GM23248 (cell line): ENCODE measurements around the gene DCANP1.

Experiments
- EZH2 ChIP-seq: fragments of 200-600 bp; sonication (generic); IDR thresholded peaks from 2 replicates; pipeline ENCODE4 v1.6.1; 2018; ENCODE audit warnings: antibody characterized with exemption, mild to moderate bottlenecking; ENCODE audit not compliant: insufficient read depth, poor library complexity, severe bottlenecking
- EZH2phosphoT487 ChIP-seq: fragments of 200-600 bp; sonication (generic); IDR thresholded peaks from 2 replicates; pipeline ENCODE4 v1.6.1; 2018; ENCODE audit warnings: antibody characterized with exemption, moderate library complexity, mild to moderate bottlenecking, low read depth; ENCODE audit not compliant: insufficient read depth

DNA sequence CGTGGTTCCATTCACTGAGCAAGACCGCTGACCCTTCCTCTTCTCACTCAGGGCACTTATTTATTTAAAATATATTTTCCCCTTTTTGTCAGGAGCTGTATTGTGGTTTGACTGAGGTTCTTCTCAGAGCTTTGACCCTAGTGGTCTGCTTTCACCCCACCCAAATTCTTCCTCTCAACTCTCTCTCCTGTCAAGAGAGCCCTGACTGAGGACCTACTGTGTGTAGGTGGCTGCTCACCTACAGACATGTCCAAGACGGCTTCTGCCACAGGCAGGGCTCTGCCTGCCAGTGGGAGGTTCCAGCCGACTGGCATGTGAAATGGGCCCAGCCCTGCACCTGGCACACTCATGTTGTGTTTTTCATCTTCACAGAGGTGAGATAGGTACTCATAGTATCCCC lies 5.2 kb downstream of the DCANP1 start:
- no peak for TF ChIP-seq EZH2
- TF ChIP-seq EZH2phosphoT487, result no peak
